ENCODE measurements around the gene SPSB1. TPM values are rescaled to one million over a fixed set of nuclear protein-coding genes. Genes with fewer than 3 reads are reported as not detected.

SPSB1 gene
- total and polyA plus RNA-seq, 10 donors = 1.3 to 7.9 (median 4.1) TPM

DNA sequence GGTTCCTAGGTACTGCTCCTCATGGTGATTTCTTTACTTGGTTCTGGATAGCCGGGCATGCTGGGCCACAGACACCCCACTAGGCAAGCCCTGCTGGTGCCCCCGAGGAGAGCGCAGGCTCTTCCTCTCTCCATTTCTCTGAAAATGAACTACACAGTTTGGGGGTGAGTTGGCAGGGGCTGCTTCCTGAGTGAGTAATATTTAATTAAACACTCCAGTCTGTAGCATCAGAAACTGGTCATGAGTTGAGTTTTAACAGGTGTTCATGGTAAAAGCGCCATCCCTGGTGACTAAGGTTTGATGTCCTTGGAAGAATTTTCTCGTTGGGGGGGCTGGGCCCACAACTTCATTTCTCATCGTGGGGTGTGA, 1.7 kb downstream of the SPSB1 start:
- intact Hi-C loops (cut with DNase I; ENCODE audit: low total_unique reads) = no loop called here
- H3K27ac ChIP-seq = no peak overlapping the region

DNA sequence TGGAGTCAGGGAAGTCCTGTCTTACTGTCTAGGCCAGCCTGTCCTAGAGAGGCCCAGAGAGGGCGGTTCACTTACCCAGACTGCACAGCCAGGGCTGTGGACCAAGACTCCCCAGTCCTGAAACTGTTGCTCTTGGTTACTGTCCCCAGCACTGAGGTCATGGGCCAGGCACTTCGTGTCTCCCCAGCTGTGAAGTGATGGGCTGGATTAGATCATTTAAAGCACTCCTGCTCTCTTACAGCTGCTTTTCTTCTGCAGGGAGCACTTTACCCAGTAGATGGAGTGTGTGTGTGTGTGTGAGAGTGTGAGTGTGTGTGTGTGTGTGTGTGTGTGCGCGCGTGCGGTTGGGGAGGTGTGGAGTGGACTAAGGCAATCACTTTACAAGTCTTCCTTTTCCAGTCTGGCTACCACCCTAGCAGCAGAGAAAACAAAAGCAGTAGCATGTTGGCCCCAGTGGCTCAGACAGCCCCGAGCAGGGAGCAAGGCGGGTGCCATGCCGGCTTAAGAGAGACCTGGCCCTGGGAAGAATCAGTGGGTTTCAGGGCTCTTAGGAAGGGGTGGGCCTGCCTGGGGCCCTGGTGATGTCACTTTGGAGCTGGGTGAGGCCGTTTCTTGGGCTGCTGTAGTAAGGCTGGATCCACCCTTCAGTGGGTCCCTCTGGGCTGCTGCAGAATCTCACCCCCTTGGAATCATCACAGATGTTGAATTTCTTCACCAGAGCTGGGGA, 2.4 kb downstream of the SPSB1 start:
- Histone ChIP-seq H3K27me3 (replicated peaks in 1 of 7) (peaks cover 0 to 30% (median 3%) of the 10 kb centered on the region in 7 donors), H3K4me3 (peak overlapping the region in 1 of 8 donors; percentile 80), H3K27ac (no peak overlapping the region), H3K4me1 (peaks cover 3 to 47% (median 27%) of the 10 kb centered on the region in 6 donors), H3K36me3 (no peaks in the 10 kb centered on the region), H3K9me3 (no peaks in the 10 kb centered on the region)
- intact Hi-C loops (cut with DNase I; ENCODE audit: low total_unique reads) = no loop called here
- no peak for DNase-seq
- TF ChIP-seq POLR2AphosphoS5 (IDR thresholded peaks at IDR 0.05) (no peak), POLR2A (IDR thresholded peaks at IDR 0.05) (no peak)
- TF ChIP-seq, protein P1, sequence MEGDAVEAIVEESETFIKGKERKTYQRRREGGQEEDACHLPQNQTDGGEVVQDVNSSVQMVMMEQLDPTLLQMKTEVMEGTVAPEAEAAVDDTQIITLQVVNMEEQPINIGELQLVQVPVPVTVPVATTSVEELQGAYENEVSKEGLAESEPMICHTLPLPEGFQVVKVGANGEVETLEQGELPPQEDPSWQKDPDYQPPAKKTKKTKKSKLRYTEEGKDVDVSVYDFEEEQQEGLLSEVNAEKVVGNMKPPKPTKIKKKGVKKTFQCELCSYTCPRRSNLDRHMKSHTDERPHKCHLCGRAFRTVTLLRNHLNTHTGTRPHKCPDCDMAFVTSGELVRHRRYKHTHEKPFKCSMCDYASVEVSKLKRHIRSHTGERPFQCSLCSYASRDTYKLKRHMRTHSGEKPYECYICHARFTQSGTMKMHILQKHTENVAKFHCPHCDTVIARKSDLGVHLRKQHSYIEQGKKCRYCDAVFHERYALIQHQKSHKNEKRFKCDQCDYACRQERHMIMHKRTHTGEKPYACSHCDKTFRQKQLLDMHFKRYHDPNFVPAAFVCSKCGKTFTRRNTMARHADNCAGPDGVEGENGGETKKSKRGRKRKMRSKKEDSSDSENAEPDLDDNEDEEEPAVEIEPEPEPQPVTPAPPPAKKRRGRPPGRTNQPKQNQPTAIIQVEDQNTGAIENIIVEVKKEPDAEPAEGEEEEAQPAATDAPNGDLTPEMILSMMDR (IDR thresholded peaks at IDR 0.05 in 8 of 11, conservative IDR thresholded peaks at IDR 0.05 in 3 of 11) = no peak
- WGBS, 5 donors = 67 to 84% (median 80%) methylated on average over 9 to 10 of the region's 10 CpGs

More for the DNA sequence above, 1.7 kb downstream of the SPSB1 start:
- TF ChIP-seq POLR2A (IDR thresholded peaks at IDR 0.05) (no peak), POLR2AphosphoS5 (IDR thresholded peaks at IDR 0.05) (no peak)
- no peaks in the 10 kb centered on the region for H3K9me3 ChIP-seq
- peaks cover 3 to 52% (median 30%) of the 10 kb centered on the region in 6 donors for H3K4me1 ChIP-seq
- H3K27me3 ChIP-seq (replicated peaks in 1 of 7) = peaks cover 0 to 30% (median 3%) of the 10 kb centered on the region in 7 donors
- H3K4me3 ChIP-seq = peak overlapping the region in 4 of 8 donors; percentile 10 to 94 (median 79)
- no peaks in the 10 kb centered on the region for H3K36me3 ChIP-seq
- no peak for DNase-seq
- 41 to 50% (median 45%) methylated on average over 6 of the region's 6 CpGs for WGBS, 5 donors

DNA sequence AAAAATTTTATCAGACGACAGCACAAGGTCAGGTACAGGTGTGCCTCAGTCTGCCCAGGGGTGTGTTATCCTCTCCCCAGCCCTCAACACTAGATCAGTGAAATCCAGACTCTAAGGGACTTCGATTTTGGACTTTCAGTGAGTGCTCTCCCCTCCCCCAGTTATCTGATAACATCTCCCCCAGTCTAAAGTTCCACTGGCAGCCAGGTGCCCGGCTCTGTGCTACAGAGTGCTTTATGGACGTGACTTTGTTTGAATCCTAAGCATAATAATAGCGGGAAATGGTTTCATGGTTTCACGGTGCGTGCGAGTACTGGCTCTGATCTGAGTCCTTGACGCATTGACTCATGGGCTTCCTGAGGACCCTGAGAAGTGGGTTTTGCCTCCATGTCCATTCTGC, 3.2 kb downstream of the SPSB1 start:
- no peak for DNase-seq
- no peak overlapping the region for H3K27ac ChIP-seq
- 71 to 86% (median 73%) methylated on average over 9 of the region's 9 CpGs for WGBS, 5 donors
- H3K4me3 ChIP-seq = no peak overlapping the region
- peaks cover 3 to 45% (median 24%) of the 10 kb centered on the region in 6 donors for H3K4me1 ChIP-seq
- H3K36me3 ChIP-seq = no peaks in the 10 kb centered on the region
- no peaks in the 10 kb centered on the region for H3K9me3 ChIP-seq
- H3K27me3 ChIP-seq (replicated peaks in 1 of 7) = peaks cover 0 to 30% (median 3%) of the 10 kb centered on the region in 7 donors
- intact Hi-C loops (cut with DNase I; ENCODE audit: low total_unique reads) = no loop called here
- TF ChIP-seq POLR2A (IDR thresholded peaks at IDR 0.05) (no peak), POLR2AphosphoS5 (IDR thresholded peaks at IDR 0.05) (no peak)
- TF ChIP-seq, protein P1 (IDR thresholded peaks at IDR 0.05 in 8 of 11, conservative IDR thresholded peaks at IDR 0.05 in 3 of 11) = no peak

DNA sequence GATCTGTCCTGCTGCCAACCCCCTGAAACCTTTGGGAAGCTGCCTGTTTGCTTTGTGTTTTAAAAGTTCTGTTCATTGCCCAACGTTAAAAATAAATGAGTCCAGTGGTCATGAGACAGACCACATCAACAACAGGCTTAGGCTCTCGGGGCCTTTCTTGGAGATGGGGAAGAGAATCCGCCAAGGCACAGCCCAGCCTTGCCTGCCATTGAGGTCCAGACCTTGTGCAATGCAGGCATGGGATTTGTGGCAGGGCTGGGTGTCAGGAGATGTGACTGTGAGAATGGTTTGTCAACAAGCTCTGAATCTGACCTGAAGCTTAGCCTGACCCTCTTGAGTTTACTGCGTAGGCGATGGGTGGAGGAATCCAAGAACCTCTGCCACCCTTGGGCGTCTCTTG, 4.2 kb downstream of the SPSB1 start:
- Histone ChIP-seq H3K27me3 (replicated peaks in 1 of 7) (peaks cover 0 to 30% (median 3%) of the 10 kb centered on the region in 7 donors), H3K9me3 (no peaks in the 10 kb centered on the region), H3K36me3 (no peaks in the 10 kb centered on the region), H3K4me3 (no peak overlapping the region), H3K27ac (no peak overlapping the region), H3K4me1 (peaks cover 3 to 40% (median 22%) of the 10 kb centered on the region in 6 donors)
- WGBS, 5 donors = 81 to 96% (median 90%) methylated on average over 6 of the region's 6 CpGs
- intact Hi-C loops (cut with DNase I; ENCODE audit: low total_unique reads) = no loop called here
- TF ChIP-seq POLR2AphosphoS5 (IDR thresholded peaks at IDR 0.05) = no peak
- TF ChIP-seq, protein P1 (IDR thresholded peaks at IDR 0.05 in 8 of 11, conservative IDR thresholded peaks at IDR 0.05 in 3 of 11) = no peak
- TF ChIP-seq POLR2A (IDR thresholded peaks at IDR 0.05) = no peak
- no peak for DNase-seq

Data from spleen (tissue), 11 donors.